ENCODE results near the gene TCP1.
A peak's percentile ranks its signal among the peaks of the same experiment; 100 is the strongest.
"Not testable (repeated sequence)": the region's sequence is repeated elsewhere in the genome, so short reads cannot be mapped to it uniquely, and the experiment has no call there.

The TCP1 gene

GRCh38 chr6:159794976-159795375 lies 5.6 kb upstream of the TCP1 start:
- not testable (repeated sequence) for H2BK120ac ChIP-seq (ENCODE audit: low read depth, low read length); H2BK15ac ChIP-seq (replicated peaks; ENCODE audit: low read depth); H2BK5ac ChIP-seq (ENCODE audit: low read length); H3K4me3 ChIP-seq (ENCODE audit: low read length); H3K27ac ChIP-seq (ENCODE audit: low read depth, low read length); H3K36me3 ChIP-seq (ENCODE audit: control insufficient read depth, insufficient read depth, low read length); H4K8ac ChIP-seq (ENCODE audit: low read depth, low read length); H3K9ac ChIP-seq (ENCODE audit: low read length); H3K79me1 ChIP-seq (ENCODE audit: low read length); H3K23ac ChIP-seq (ENCODE audit: low read length); H3K56ac ChIP-seq (ENCODE audit: low read length); DNase-seq; H3K4ac ChIP-seq (ENCODE audit: low read depth, low read length); H3K18ac ChIP-seq (ENCODE audit: low read length); H2AK5ac ChIP-seq (ENCODE audit: low read length); H3K27me3 ChIP-seq (ENCODE audit: insufficient read depth, low read length, poor library complexity); H4K5ac ChIP-seq (ENCODE audit: low read length); H3K4me1 ChIP-seq (ENCODE audit: control insufficient read depth, low read depth, low read length); H3K4me2 ChIP-seq (ENCODE audit: low read length)
- H3K79me2 ChIP-seq (ENCODE audit: control insufficient read depth, insufficient read depth, low read length) = peaks cover 20% of the 10 kb centered on the region
- no CpG with 5 or more reads among the region's 8 CpGs for WGBS (ENCODE audit: extremely low coverage, insufficient coverage, low lambda C conversion rate)

DNA sequence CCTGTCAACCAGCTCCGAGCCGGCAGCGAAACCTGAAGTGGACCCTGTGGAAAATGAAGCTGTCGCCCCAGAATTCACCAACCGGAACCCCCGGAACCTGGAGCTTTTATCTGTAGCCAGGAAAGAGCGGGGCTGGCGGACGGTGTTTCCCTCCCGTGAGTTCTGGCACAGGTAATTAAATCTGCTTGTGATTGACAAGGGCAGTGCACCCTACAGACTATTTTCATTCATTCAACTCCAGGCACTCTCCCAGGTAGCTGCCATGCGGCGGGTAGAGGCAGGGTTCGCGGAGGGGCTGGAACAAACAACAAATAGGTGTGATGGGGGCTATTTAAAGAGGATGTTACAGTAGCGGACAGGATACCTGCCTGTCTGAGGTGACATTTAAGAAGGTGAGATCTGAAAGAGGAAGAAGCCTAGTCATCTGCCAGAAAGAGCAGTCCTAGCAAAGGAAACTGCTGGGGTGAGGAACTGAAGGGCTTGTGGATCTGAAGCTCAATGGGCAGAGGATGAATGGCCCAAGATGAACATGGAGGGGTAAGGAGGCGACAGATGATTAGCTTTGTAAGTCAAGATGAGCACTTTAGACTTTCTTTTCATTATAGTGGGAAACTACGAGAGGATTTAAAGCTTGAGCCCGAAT lies 1.7 kb upstream of the TCP1 start:
- H3K9ac ChIP-seq (ENCODE audit: low read length) = peak overlapping the region; percentile 92
- peak overlapping the region; percentile 61 for H2BK120ac ChIP-seq (ENCODE audit: low read depth, low read length)
- no peak overlapping the region for H3K23ac ChIP-seq (ENCODE audit: low read length)
- H2BK15ac ChIP-seq (replicated peaks; ENCODE audit: low read depth) = no peak overlapping the region
- no peak overlapping the region for H2AK5ac ChIP-seq (ENCODE audit: low read length)
- peak overlapping the region; percentile 97 for H3K56ac ChIP-seq (ENCODE audit: low read length)
- H3K4me3 ChIP-seq (ENCODE audit: low read length) = peak overlapping the region; percentile 97
- H3K27ac ChIP-seq (ENCODE audit: low read depth, low read length) = no peak overlapping the region
- H2BK5ac ChIP-seq (ENCODE audit: low read length) = no peak overlapping the region
- H3K4me2 ChIP-seq (ENCODE audit: low read length) = peak overlapping the region; percentile 97
- peak overlapping the region; percentile 28 for H3K18ac ChIP-seq (ENCODE audit: low read length)
- H4K5ac ChIP-seq (ENCODE audit: low read length) = no peak overlapping the region
- H3K79me2 ChIP-seq (ENCODE audit: control insufficient read depth, insufficient read depth, low read length) = peaks cover 49% of the 10 kb centered on the region
- DNase-seq = peak; percentile 28
- no peaks in the 10 kb centered on the region for H3K27me3 ChIP-seq (ENCODE audit: insufficient read depth, low read length, poor library complexity)
- H3K36me3 ChIP-seq (ENCODE audit: control insufficient read depth, insufficient read depth, low read length) = no peaks in the 10 kb centered on the region
- H3K4me1 ChIP-seq (ENCODE audit: control insufficient read depth, low read depth, low read length) = no peaks in the 10 kb centered on the region
- H4K8ac ChIP-seq (ENCODE audit: low read depth, low read length) = no peak overlapping the region
- peaks cover 4% of the 10 kb centered on the region for H3K79me1 ChIP-seq (ENCODE audit: low read length)
- no CpG with 5 or more reads among the region's 18 CpGs for WGBS (ENCODE audit: extremely low coverage, insufficient coverage, low lambda C conversion rate)
- H3K4ac ChIP-seq (ENCODE audit: low read depth, low read length) = peak overlapping the region; percentile 26

DNA sequence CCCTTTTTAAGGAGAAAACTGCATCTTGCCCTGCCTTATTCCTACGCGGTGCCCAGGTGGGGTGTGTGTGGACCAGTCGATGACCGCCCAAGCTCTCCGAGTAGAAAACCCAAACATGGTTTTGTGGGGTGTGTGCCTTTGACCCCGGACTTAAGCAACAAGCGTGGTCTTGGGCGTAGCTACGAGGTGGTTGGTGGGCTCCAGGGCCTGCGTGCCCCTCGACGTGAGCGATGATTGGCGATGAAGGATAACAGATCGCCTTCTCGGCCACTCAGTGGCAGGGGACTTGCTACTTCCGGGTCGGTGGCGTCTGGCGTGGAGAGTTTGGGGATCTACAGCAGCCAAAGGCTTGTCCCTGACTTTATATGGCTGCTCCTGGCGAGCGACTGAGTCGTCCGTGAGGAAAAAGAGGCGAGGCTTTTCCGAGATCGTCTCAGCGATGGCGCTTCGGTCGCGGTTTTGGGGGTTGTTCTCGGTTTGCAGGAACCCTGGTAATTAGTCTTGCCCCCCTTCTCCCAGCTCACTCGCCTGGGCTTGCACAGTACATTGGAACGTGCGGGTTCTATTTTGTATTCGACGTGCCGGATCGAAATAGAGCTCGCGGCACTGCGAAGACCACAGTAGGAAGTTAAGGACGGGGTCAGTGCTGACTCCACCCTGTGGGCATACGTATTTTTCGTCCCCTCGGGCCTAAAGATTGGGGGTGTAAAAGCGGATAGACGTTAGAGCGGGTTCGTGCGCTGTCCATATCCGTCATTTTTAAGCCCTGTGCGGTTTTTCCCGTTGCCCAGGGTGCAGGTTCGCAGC lies 950 bp upstream of the TCP1 start, which contains the start of gene MRPL18:
Gene MRPL18 (plus strand): TSS at position 319 of the 807 bp plus-strand sequence. CDS start 121 bp downstream, at position 440.
- Histone ChIP-seq H2BK120ac (ENCODE audit: low read depth, low read length) (peak within 1 kb of the TSS; percentile 61), H3K18ac (ENCODE audit: low read length) (peak within 1 kb of the TSS; percentile 93), H3K23ac (ENCODE audit: low read length) (peak within 1 kb of the TSS; percentile 90), H3K56ac (ENCODE audit: low read length) (peak within 1 kb of the TSS; percentile 98), H2AK5ac (ENCODE audit: low read length) (no peak within 1 kb of the TSS), H4K5ac (ENCODE audit: low read length) (no peak within 1 kb of the TSS), H2BK15ac (replicated peaks; ENCODE audit: low read depth) (no peak within 1 kb of the TSS), H3K4ac (ENCODE audit: low read depth, low read length) (peak within 1 kb of the TSS; percentile 99), H3K4me3 (ENCODE audit: low read length) (peak within 1 kb of the TSS; percentile 97), H3K4me1 (ENCODE audit: control insufficient read depth, low read depth, low read length) (no peaks in the 10 kb centered on the region), H3K79me2 (ENCODE audit: control insufficient read depth, insufficient read depth, low read length) (peaks cover 54% of the 10 kb centered on the region), H3K27me3 (ENCODE audit: insufficient read depth, low read length, poor library complexity) (no peaks in the 10 kb centered on the region), H3K36me3 (ENCODE audit: control insufficient read depth, insufficient read depth, low read length) (peaks cover 3% of the 10 kb centered on the region), H3K79me1 (ENCODE audit: low read length) (peaks cover 5% of the 10 kb centered on the region), H3K27ac (ENCODE audit: low read depth, low read length) (peak within 1 kb of the TSS; percentile 86), H4K8ac (ENCODE audit: low read depth, low read length) (peak within 1 kb of the TSS; percentile 94), H3K9ac (ENCODE audit: low read length) (peak within 1 kb of the TSS; percentile 96), H2BK5ac (ENCODE audit: low read length) (peak within 1 kb of the TSS; percentile 21), H3K4me2 (ENCODE audit: low read length) (peak within 1 kb of the TSS; percentile 97)
- peak; percentile 99 for DNase-seq
- no CpG with 5 or more reads among the region's 56 CpGs for WGBS (ENCODE audit: extremely low coverage, insufficient coverage, low lambda C conversion rate)

GRCh38 chr6:159788753-159789376 lies 537 bp downstream of the TCP1 start:
- Histone ChIP-seq H3K79me1 (ENCODE audit: low read length) (peaks cover 5% of the 10 kb centered on the region), H3K4me1 (ENCODE audit: control insufficient read depth, low read depth, low read length) (no peaks in the 10 kb centered on the region), H4K5ac (ENCODE audit: low read length) (no peak overlapping the region), H3K36me3 (ENCODE audit: control insufficient read depth, insufficient read depth, low read length) (peaks cover 5% of the 10 kb centered on the region), H3K27me3 (ENCODE audit: insufficient read depth, low read length, poor library complexity) (no peaks in the 10 kb centered on the region), H3K56ac (ENCODE audit: low read length) (peak overlapping the region; percentile 98), H3K79me2 (ENCODE audit: control insufficient read depth, insufficient read depth, low read length) (peaks cover 58% of the 10 kb centered on the region), H4K8ac (ENCODE audit: low read depth, low read length) (peak overlapping the region; percentile 30), H3K27ac (ENCODE audit: low read depth, low read length) (peak overlapping the region; percentile 65), H3K23ac (ENCODE audit: low read length) (peak overlapping the region; percentile 90), H3K4me3 (ENCODE audit: low read length) (peak overlapping the region; percentile 88), H3K4ac (ENCODE audit: low read depth, low read length) (peak overlapping the region; percentile 99), H3K18ac (ENCODE audit: low read length) (peak overlapping the region; percentile 69), H2AK5ac (ENCODE audit: low read length) (no peak overlapping the region), H3K4me2 (ENCODE audit: low read length) (peak overlapping the region; percentile 88), H3K9ac (ENCODE audit: low read length) (peak overlapping the region; percentile 88), H2BK120ac (ENCODE audit: low read depth, low read length) (peak overlapping the region; percentile 55), H2BK15ac (replicated peaks; ENCODE audit: low read depth) (no peak overlapping the region), H2BK5ac (ENCODE audit: low read length) (no peak overlapping the region)
- WGBS (ENCODE audit: extremely low coverage, insufficient coverage, low lambda C conversion rate) = no CpG with 5 or more reads among the region's 60 CpGs
- DNase-seq = peak; percentile 50

DNA sequence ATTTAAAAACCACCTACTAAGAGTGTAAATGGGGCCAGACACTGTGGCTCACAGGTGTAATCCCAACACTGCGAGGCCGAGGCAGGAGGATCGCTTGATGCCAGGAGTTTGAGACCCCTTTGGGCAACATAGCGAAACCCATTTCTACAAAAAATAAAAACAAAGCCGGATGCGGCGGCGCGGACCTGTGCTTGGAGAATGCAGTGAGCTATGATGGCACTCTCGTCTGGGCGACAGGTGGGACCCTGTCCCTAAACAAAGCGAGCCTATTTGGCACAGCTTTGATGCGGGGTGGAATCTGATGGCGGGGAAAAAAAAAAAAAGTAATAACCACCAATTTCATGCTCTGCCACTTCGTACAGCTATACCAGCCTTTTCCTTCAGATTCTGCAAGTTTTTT lies 1.1 kb downstream of the TCP1 start:
- Histone ChIP-seq H3K18ac (ENCODE audit: low read length) (no peak overlapping the region), H3K79me2 (ENCODE audit: control insufficient read depth, insufficient read depth, low read length) (peaks cover 56% of the 10 kb centered on the region), H3K4me3 (ENCODE audit: low read length) (peak overlapping the region; percentile 88), H3K23ac (ENCODE audit: low read length) (peak overlapping the region; percentile 80), H4K5ac (ENCODE audit: low read length) (no peak overlapping the region), H2BK15ac (replicated peaks; ENCODE audit: low read depth) (no peak overlapping the region), H2BK120ac (ENCODE audit: low read depth, low read length) (no peak overlapping the region), H3K4me1 (ENCODE audit: control insufficient read depth, low read depth, low read length) (no peaks in the 10 kb centered on the region), H3K56ac (ENCODE audit: low read length) (peak overlapping the region; percentile 98), H3K9ac (ENCODE audit: low read length) (peak overlapping the region; percentile 88), H3K27me3 (ENCODE audit: insufficient read depth, low read length, poor library complexity) (no peaks in the 10 kb centered on the region), H3K36me3 (ENCODE audit: control insufficient read depth, insufficient read depth, low read length) (peaks cover 7% of the 10 kb centered on the region), H2AK5ac (ENCODE audit: low read length) (no peak overlapping the region), H3K79me1 (ENCODE audit: low read length) (peaks cover 5% of the 10 kb centered on the region), H3K4ac (ENCODE audit: low read depth, low read length) (no peak overlapping the region), H4K8ac (ENCODE audit: low read depth, low read length) (no peak overlapping the region), H2BK5ac (ENCODE audit: low read length) (no peak overlapping the region), H3K4me2 (ENCODE audit: low read length) (peak overlapping the region; percentile 88), H3K27ac (ENCODE audit: low read depth, low read length) (no peak overlapping the region)
- no peak for DNase-seq
- WGBS (ENCODE audit: extremely low coverage, insufficient coverage, low lambda C conversion rate) = no CpG with 5 or more reads among the region's 15 CpGs

All from mesendoderm (in vitro differentiated cells).